SK-N-SH treated with all-trans-retinoic acid at 6 μM for 48 hours (cell line): Measurements from ENCODE around the gene DOCK2.

Experiments used
- ZFP3 ChIP-seq: fragments of 250-450 bp; sonication (Bioruptor Pico); IDR thresholded peaks from 2 replicates; pipeline ENCODE4 v1.5.0; 2020; ENCODE audit warnings: mild to moderate bottlenecking, moderate library complexity
- ZFP30 ChIP-seq: fragments of 450-650 bp; formaldehyde crosslinking; IDR thresholded peaks from 2 replicates; pipeline ENCODE4 v1.5.0; 2022; ENCODE audit warnings: mild to moderate bottlenecking, moderate library complexity
- ZNF70 ChIP-seq: fragments of 450-650 bp; formaldehyde crosslinking; IDR thresholded peaks from 2 replicates; pipeline ENCODE4 v1.5.0; 2020; ENCODE audit warnings: mild to moderate bottlenecking, moderate library complexity
- TF ChIP-seq, protein P1 (sequence below): fragments of 250-450 bp; sonication (Bioruptor Pico); IDR thresholded peaks from 2 replicates; pipeline ENCODE4 v1.8.0; 2020; ENCODE audit warnings: mild to moderate bottlenecking, moderate library complexity, borderline replicate concordance
- TF ChIP-seq, protein P2 (sequence below): fragments of 250-450 bp; sonication (Bioruptor Pico); IDR thresholded peaks from 2 replicates; pipeline ENCODE4 v1.8.0; 2021; ENCODE audit warnings: low read depth, mild to moderate bottlenecking, moderate library complexity, borderline replicate concordance

GRCh38 chr5:169691471-169691870 is 54.4 kb downstream of the DOCK2 start:
- no peak for TF ChIP-seq ZFP30 (CRISPR knock-in tag)
- TF ChIP-seq, protein P1, sequence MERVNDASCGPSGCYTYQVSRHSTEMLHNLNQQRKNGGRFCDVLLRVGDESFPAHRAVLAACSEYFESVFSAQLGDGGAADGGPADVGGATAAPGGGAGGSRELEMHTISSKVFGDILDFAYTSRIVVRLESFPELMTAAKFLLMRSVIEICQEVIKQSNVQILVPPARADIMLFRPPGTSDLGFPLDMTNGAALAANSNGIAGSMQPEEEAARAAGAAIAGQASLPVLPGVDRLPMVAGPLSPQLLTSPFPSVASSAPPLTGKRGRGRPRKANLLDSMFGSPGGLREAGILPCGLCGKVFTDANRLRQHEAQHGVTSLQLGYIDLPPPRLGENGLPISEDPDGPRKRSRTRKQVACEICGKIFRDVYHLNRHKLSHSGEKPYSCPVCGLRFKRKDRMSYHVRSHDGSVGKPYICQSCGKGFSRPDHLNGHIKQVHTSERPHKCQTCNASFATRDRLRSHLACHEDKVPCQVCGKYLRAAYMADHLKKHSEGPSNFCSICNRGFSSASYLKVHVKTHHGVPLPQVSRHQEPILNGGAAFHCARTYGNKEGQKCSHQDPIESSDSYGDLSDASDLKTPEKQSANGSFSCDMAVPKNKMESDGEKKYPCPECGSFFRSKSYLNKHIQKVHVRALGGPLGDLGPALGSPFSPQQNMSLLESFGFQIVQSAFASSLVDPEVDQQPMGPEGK (CRISPR knock-in tag): no peak
- TF ChIP-seq ZFP3 (CRISPR knock-in tag): no peak
- TF ChIP-seq, protein P2, sequence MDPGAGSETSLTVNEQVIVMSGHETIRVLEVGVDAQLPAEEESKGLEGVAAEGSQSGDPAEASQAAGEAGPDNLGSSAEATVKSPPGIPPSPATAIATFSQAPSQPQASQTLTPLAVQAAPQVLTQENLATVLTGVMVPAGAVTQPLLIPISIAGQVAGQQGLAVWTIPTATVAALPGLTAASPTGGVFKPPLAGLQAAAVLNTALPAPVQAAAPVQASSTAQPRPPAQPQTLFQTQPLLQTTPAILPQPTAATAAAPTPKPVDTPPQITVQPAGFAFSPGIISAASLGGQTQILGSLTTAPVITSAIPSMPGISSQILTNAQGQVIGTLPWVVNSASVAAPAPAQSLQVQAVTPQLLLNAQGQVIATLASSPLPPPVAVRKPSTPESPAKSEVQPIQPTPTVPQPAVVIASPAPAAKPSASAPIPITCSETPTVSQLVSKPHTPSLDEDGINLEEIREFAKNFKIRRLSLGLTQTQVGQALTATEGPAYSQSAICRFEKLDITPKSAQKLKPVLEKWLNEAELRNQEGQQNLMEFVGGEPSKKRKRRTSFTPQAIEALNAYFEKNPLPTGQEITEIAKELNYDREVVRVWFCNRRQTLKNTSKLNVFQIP: no peak
- no peak for TF ChIP-seq ZNF70 (CRISPR knock-in tag)
